ENCODE measurements around the gene PHGDH.

DNA sequence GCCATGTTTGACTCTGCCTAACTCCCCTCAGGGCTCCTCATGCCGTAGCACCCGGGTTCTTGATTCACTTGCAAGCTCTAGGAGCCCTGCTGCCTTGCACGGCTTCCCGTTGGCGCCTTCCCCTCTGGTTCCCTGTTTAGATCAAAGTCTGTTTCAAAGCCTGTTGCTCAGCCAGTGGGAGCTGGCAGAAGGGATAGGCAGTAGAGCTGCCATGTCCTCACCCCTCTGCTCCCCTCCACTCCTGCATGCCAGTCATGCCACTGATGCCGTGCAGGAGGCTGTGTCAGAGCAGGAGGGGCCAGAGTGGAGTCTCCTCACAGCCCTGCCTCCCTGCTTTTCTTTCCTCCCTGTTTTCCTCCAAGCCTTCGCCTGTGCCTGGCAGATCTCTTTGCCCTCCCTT, 30.5 kb downstream of the PHGDH start:
- TF ChIP-seq, protein P1, sequence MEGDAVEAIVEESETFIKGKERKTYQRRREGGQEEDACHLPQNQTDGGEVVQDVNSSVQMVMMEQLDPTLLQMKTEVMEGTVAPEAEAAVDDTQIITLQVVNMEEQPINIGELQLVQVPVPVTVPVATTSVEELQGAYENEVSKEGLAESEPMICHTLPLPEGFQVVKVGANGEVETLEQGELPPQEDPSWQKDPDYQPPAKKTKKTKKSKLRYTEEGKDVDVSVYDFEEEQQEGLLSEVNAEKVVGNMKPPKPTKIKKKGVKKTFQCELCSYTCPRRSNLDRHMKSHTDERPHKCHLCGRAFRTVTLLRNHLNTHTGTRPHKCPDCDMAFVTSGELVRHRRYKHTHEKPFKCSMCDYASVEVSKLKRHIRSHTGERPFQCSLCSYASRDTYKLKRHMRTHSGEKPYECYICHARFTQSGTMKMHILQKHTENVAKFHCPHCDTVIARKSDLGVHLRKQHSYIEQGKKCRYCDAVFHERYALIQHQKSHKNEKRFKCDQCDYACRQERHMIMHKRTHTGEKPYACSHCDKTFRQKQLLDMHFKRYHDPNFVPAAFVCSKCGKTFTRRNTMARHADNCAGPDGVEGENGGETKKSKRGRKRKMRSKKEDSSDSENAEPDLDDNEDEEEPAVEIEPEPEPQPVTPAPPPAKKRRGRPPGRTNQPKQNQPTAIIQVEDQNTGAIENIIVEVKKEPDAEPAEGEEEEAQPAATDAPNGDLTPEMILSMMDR (IDR thresholded peaks at IDR 0.05) = no peak
- no peak for TF ChIP-seq EP300 (IDR thresholded peaks at IDR 0.05)
- TF ChIP-seq POLR2AphosphoS5 (IDR thresholded peaks at IDR 0.05) = no peak
